Upper lobe of right lung (tissue), 1 donor: ENCODE measurements around the gene PTPRN2. TPM values are rescaled to one million over a fixed set of nuclear protein-coding genes. Genes with fewer than 3 reads are reported as not detected.

ENCODE experiments used
- ATAC-seq: fragments of 200-7000 bp; cut with Tn5 transposase; one replicate; pipeline ENCODE4 v1.9.1; 2020; ENCODE audit warnings: mild to moderate bottlenecking, moderate library complexity
- DNase-seq: peaks from one replicate; pipeline ENCODE4 v3.0.0-alpha.2; 2020
- H3K27ac ChIP-seq: fragments of 200-600 bp; one replicate; pipeline ENCODE4 v1.8.0; 2022
- H3K27me3 ChIP-seq: fragments of 200-600 bp; one replicate; pipeline ENCODE4 v1.8.0; 2022; ENCODE audit warnings: mild to moderate bottlenecking
- H3K36me3 ChIP-seq: fragments of 200-600 bp; one replicate; pipeline ENCODE4 v1.8.0; 2022
- H3K4me1 ChIP-seq: fragments of 200-600 bp; one replicate; pipeline ENCODE4 v1.8.0; 2022
- H3K4me3 ChIP-seq: fragments of 200-600 bp; one replicate; pipeline ENCODE4 v1.8.0; 2022; ENCODE audit warnings: mild to moderate bottlenecking
- H3K9me3 ChIP-seq: fragments of 200-600 bp; one replicate; pipeline ENCODE4 v1.8.0; 2022
- CTCF ChIP-seq: fragments of 200-600 bp; IDR thresholded peaks from one replicate; pipeline ENCODE4 v1.8.0; 2022; ENCODE audit warnings: antibody characterized with exemption
- intact Hi-C: fragments of 100-400 bp; cut with DNase I; formaldehyde crosslinking; loops from one replicate; pipeline ENCODE4 v1.11.0; 2022
- total RNA-seq: library from RNA; stranded (reverse); fragmentation: NEBNext Ultra II Directional; extraction: Animal tissue kit (Norgen Biotek cat#: 25700); gene quantifications from one replicate; pipeline ENCODE4 v1.2.1, GENCODE V29; 2021
- donor health status: DM: no; HTN: yes; CAD: no; lungs with severe emphysema.

PTPRN2 gene
- total RNA-seq, 1 donor from 2014 or later, result 4.9 TPM

- H3K27ac ChIP-seq, result no peak overlapping the region
- no peak overlapping the region for H3K4me3 ChIP-seq
- no peak for TF ChIP-seq CTCF
- no peaks in the 10 kb centered on the region for H3K36me3 ChIP-seq
- H3K27me3 ChIP-seq, result no peaks in the 10 kb centered on the region
- no peak for ATAC-seq
- H3K9me3 ChIP-seq, result no peaks in the 10 kb centered on the region
- no peak for DNase-seq
- intact Hi-C loops, result no loop called here
- no peaks in the 10 kb centered on the region for H3K4me1 ChIP-seq
These were observed 189.7 kb downstream of the PTPRN2 start for GRCh38 chr7:158397885-158398284.

GRCh38 chr7:158396982-158397862 is 190.4 kb downstream of the PTPRN2 start:
- H3K27me3 ChIP-seq, result no peaks in the 10 kb centered on the region
- peak; percentile 60 for ATAC-seq
- H3K4me3 ChIP-seq, result no peak overlapping the region
- no peaks in the 10 kb centered on the region for H3K36me3 ChIP-seq
- intact Hi-C loops, result no loop called here
- H3K27ac ChIP-seq, result peak overlapping the region; percentile 51
- H3K4me1 ChIP-seq, result no peaks in the 10 kb centered on the region
- no peak for TF ChIP-seq CTCF
- H3K9me3 ChIP-seq, result no peaks in the 10 kb centered on the region
- DNase-seq, result peak; percentile 59

- Histone ChIP-seq H3K36me3 (no peaks in the 10 kb centered on the region), H3K4me3 (no peak overlapping the region), H3K27me3 (no peaks in the 10 kb centered on the region), H3K27ac (no peak overlapping the region), H3K4me1 (no peaks in the 10 kb centered on the region), H3K9me3 (no peaks in the 10 kb centered on the region)
- ATAC-seq (no peak), DNase-seq (peak; percentile 61)
- no peak for TF ChIP-seq CTCF
- intact Hi-C loops, result no loop called here
These were observed 191.2 kb downstream of the PTPRN2 start for GRCh38 chr7:158396301-158396905.

GRCh38 chr7:158395780-158396278 is 191.8 kb downstream of the PTPRN2 start:
- Histone ChIP-seq H3K4me1 (no peaks in the 10 kb centered on the region), H3K27ac (no peak overlapping the region), H3K9me3 (no peaks in the 10 kb centered on the region), H3K27me3 (no peaks in the 10 kb centered on the region), H3K36me3 (no peaks in the 10 kb centered on the region), H3K4me3 (no peak overlapping the region)
- ATAC-seq (peak; percentile 11), DNase-seq (peak; percentile 56)
- intact Hi-C loops, result no loop called here
- TF ChIP-seq CTCF, result no peak

- intact Hi-C loops, result no loop called here
- H3K9me3 ChIP-seq, result no peaks in the 10 kb centered on the region
- H3K4me3 ChIP-seq, result no peak overlapping the region
- H3K27ac ChIP-seq, result no peak overlapping the region
- no peak for TF ChIP-seq CTCF
- H3K27me3 ChIP-seq, result no peaks in the 10 kb centered on the region
- no peaks in the 10 kb centered on the region for H3K36me3 ChIP-seq
- no peaks in the 10 kb centered on the region for H3K4me1 ChIP-seq
- ATAC-seq (no peak), DNase-seq (peak; percentile 39)
These were observed 192.3 kb downstream of the PTPRN2 start for GRCh38 chr7:158395349-158395748.
